HG03442 (cell line): ENCODE data around the gene CFAP54.
"Not testable (repeated sequence)": the region's sequence is repeated elsewhere in the genome, so short reads cannot be mapped to it uniquely, and the experiment has no call there.

ENCODE experiments used
- ATAC-seq: cut with Tn5 transposase; IDR thresholded peaks from one replicate; pipeline ENCODE4 v1.9.1; 2021; ENCODE audit warnings: mild to moderate bottlenecking, moderate library complexity; ENCODE audit not compliant: unreplicated experiment

CFAP54 gene

DNA sequence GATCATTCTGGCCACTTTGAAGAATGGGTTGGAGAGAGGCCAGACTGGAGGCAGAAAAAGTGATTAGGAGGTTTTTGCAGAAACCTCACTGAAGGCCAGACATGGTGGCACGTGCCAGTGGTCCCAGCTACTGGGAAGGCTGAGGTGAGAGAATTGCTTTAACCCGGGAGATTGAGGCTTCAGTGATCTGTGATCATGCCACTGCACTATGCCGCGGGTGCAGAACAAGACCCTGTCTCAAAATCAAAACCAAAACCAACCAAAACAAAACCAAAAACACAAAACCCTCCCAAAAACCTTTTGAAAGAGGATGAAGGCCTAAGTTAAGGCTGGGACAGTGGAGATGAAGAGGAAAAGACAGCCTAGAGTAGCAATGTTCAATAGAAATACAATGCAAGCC is 15.2 kb upstream of the CFAP54 start:
- ATAC-seq = no peak

DNA sequence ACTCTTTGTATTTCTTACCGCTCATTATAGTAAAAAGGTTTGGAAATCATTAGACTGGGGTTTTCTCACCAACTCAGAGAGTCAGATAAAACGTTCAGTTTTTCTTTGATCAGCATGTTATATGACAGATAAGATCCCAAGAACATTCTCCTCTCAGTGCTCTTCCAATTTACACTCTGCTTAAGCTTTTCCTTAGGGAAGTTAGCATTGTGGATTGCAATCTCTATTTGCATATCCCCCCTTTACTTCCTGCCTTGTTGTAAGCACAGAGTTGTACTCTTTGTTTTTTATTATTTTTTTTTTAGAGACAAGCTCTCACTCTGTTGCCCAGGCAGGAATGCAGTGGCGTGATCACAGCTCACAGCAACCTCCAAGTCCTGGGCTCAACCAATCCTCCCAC is 11.4 kb upstream of the CFAP54 start:
- ATAC-seq = no peak

DNA sequence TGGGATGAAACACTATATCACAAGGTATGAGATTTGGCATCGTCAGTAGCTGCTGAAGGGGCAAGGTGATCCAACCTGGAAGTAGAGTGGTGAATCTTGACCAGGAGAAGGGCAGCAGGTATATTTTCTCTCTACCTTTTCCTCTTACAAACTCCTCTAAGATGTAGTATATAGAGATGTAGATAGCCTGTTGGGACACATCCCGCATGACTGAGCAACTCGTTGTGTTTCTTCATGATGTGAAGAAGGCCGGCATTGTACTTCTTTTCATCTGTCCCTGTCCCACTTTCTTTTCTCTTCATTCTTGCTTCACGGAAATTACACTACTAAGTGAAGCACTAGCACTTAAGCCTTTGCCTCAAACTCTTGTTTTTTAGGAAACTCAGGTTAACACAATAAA is 7.3 kb upstream of the CFAP54 start:
- no peak for ATAC-seq

DNA sequence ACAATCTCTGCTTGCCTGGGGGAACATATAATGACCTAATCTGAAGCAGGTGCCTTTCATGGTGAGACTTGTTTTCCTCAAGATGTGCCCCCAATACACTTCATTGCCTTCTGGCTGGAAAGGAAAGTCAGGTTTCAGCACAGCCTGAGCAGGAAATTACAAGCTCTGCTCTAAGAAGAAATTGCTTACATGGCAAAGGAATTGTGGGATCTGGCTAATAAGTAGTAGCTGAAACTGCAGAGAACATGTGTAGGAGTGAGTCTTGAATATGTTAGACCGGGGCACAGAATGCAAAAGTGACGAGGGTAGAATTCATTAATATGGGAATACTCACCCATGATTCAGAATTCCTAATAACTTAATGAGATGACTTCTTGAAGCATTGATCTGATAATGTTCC is 6.3 kb upstream of the CFAP54 start:
- ATAC-seq = no peak

DNA sequence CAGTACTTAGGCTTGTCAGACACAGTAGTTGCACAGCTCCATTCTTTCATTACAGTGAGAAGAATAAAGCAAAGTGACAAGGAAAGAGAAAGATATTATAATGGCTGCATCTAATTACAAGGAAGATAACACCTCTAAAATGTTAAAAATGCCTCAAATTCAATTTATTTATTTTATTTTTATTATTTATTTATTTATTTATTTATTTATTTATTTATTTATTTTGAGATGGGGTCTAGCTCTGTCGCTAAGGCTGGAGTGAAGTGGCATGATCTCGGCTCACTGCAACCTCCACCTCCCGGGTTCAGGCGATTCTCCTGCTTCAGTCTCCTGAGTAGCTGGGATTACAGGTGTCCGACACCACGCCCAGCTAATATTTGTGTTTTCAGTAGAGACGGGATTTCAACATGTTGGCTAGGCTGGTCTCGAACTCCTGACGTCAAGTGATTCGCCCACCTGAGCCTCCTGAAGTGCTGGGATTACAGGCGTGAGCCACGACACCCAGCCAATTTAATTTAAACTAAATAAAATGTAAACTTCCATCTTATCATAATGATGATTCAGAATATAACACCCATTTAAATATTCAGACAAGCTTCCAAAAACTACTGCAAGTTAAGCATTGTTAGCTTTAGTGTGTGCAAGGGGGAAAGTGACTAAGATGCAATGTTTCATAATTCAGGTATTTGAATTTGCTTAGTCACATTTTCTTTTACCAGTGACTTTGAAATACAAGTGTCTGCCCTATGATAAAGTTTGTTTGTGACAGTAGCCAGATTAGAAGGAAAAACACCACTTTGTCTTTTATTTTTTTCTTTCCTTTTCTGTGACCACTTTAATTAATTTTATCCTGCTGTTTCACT is 2.4 kb upstream of the CFAP54 start:
- ATAC-seq = no peak

DNA sequence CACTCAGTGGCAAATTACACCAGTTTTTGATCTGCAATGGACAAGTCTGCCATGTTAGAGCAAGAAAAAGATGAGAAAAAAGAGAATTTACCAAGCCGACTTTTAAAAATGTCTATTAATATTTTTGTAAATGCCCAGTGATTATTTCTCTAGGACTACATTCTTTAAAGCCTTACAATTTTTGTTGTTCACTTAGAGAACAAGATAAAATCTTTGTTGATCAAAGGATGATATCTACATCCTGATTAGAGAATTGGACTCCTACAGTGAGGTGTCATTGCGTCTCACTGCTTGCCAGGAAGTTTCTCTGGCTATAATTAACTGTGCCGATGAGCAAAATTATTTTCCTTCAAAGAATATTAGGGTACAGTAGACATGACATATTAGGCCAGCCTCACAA is 1.7 kb upstream of the CFAP54 start:
- no peak for ATAC-seq

DNA sequence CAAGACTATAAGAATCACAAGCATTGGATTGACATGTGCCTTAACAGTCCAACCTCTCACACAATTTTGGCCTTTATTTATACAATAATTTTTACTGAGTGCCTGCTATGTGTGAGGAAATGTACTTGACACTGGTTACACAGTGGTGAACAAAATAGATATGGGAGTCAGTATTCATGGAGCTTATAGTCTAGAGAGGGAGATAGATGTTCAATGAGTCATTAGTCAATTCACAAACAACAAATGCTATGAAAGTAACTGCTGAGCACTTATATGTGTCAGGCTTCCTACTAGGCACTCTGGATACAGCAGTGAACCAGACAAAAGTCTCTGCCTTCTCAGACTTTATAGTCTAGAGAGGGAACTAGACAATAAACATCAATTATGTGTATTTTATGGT is 3.7 kb downstream of the CFAP54 start:
- ATAC-seq = no peak

DNA sequence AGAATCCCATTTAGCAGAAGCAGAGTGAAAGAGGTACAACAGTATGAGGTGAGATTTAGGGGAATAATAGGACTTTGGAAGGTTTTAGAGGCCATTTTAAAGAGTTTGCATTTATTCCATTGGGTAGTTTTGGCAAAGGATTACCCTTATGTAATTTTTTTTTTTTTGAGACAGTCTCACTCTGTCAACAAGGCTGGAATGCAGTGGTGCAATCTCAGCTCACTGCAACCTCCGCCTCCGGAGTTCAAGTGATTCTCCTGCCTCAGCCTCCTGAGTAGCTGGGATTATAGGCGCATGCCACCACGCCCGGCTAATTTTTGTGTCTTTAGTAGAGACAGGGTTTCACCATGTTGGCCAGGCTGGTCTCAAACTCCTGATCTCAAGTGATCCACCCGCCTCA is 4.8 kb downstream of the CFAP54 start:
- not testable (repeated sequence) for ATAC-seq

DNA sequence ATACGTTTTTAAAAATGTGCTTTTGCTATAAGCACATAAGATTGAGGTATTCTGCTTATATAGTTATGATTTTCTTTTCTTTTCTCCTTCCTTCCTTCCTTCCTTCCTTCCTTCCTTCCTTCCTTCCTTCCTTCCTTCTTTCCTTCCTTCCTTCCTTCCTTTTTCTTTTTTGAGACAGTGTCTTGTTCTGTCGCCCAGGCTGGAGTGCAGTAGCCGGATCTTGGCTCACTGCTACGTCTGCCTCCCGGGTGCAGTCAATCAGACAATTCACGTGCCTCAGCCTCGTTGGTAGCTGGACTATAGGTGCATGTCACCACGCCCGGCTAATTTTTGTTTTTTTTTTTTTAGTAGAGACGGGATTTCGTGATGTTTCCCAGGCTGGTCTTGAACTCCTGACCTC is 5.8 kb downstream of the CFAP54 start:
- no peak for ATAC-seq

DNA sequence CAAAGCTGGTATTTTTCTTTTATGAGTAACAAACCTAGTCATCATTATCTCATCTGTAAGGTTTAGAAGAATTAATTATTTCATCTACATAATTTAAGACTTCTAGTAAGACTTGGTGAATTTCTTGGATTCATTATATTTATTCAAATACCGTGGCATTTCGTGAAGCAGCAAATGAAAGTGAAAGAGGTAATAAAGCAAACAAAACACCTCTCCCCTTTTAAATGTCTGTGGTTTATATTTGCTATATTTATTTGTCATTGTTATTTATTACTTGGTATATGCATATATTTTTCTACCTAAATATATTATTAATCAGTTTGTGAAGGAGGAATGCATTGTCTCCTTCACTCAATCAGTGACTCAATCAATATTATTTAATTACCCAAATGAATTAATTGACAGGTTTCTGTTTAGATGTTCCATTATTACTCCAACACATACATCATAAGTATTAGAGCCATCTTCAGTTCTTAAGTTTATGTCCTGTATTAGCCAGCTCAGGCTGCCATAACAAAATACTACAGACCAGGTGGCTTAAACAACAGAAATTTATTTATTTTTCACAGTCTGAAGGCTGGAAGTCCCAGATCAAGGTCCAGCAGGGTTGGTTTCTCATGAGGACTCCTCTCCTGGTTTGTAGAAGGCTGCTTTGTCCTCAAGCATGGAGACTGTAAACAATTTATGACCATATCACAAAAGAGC is 6.6 kb downstream of the CFAP54 start:
- ATAC-seq = peak; percentile 60

DNA sequence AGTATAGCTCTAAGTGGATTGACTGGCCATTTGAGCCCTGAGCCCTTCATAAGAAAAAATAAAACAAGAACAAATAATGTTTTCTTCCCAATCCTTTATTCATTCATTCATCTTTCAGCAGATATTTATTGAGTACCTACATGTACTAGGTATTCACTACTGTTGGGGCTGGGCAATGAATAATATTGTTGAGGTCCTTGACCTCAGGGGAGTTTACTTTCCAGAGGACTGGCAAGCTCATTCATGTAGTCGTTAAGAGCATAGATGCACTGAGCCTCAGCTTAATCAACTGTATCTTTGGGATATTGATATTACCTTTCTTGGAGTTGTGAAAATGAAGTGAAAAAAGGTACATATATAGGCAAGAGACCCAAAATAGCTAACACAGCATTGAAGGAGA is 7.6 kb downstream of the CFAP54 start:
- no peak for ATAC-seq

DNA sequence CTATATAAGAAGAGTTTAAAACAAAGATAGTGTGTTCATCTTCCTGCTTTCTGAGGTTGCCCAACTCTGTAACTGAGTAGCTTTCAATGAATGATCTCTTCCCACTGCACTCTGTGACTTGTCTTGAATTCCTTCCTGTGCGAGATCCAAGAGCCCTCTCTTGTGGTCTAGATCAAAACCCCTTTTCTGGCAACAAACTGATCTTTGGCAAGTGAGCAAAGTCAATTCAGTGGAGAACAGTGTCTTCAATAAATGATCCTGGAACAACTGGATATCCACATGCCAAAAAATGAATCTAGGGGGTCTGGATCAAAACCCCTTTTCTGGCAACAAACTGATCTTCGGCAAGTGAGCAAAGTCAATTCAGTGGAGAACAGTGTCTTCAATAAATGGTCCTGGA is 8.5 kb downstream of the CFAP54 start:
- ATAC-seq = no peak

DNA sequence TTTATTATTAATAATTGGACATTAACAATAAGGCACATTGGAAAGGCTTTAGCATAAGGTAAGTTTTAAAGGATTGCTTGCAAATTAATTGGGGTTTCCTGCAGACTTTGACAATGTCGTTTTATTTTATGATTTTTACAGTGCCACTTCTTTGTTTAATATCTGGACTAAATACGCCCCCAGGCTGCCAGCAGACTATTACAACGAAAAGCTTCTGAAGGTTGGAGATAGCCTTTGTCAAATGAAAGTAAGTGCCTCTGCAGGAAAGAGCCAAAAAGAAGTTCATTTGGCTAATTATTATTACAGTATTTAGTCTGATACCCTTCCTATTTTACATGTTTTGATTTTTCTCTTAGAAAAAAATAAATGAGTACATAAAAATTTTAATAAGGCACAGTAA is 11.3 kb downstream of the CFAP54 start:
- no peak for ATAC-seq

DNA sequence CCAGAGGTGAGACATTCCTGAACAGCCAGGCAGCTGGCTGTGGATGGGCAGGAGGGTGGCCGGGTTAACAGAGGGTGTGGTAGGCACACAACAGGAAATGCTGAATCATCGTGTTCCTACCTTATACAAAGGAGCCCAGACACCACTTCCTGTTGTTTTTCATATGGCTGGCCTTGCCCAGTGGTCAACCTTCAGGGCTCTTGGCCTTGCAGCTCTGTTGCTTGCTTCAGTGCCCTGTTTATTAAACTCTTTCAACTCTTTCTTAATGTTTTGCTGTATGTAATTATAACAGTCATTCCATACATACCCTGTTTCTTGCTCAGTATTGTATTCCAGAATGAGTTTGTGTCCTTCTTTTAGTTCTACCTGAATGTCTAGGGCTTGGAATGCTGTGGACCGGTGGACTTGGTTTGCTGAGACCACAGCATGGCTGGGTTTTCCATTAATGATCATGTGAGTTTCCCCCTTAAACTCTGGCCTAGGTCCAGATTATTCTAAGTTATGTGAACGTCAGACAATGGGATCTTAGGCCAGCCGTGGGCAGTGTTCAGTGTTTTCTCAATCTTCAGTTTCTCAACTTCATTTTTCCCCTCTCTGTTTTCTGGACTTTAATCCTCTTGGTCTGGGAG is 11.9 kb downstream of the CFAP54 start:
- peak; percentile 70 for ATAC-seq

DNA sequence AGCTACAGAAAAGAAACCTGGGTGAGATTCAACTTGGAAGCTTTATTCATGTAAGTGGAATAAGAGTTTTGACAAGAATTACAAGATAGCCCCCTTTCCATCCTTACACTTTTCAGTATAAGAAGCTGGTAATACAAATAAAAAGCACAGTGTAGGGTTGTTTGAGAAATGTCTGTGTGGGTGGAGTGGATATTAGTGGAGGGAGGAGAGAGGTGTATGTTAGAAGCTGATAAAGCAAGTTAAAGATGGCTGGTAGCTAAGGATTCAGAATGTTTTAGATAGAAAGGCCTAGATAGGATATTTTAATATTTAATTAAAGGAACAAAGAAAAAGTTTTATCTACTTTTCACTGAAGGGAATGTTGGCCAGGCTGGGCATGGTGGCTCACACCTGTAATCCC is 12.5 kb downstream of the CFAP54 start:
- no peak for ATAC-seq

DNA sequence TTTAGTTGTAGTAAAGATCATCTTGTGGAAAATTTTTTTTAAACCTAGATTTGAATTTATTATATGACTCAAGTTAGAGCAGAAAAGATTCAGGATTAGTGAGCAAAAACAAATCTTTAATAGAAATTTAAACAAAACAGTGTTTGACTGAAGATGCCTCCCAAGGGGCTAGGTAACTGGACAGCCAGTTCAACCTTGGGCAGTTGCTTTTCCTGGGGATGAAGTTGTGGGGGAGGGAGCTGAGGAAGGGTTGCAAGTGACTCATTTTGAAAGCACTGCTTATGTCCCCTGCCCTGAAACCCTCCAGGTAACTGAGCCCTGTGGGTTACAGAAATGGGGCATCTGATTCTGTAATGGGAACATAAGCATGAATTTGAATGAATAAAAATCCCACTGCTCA is 13.1 kb downstream of the CFAP54 start:
- ATAC-seq = peak; percentile 58

DNA sequence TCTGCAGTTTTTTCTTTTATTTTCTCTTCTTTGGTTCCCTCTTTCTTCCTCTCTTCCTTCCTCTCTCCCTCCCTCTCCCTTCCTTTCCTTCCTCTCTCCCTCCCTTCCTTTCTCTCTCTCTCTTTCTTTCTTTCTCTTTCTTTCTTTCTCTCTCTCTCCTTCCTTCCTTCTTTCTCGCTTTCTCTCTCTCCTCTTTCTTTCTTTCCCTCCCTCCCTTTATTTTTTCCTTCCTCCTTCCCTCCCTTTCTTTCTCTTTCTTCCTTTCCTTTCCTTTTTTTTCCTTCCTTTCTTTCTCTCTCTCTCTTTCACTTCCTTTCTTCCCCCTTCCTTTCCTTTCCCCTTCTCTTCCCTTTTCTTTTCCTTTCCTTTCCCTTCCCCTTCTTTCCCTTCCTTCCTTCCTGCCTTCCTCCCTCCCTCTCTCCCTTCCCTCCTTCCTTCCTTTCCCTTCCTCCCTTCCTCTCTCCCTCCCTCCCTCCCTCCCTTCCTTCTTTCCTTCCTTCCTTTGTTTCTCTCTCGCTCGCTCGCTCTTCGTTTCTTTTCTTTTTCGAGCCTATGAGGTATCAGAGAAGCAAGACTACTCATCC is 13.7 kb downstream of the CFAP54 start:
- ATAC-seq = no peak

DNA sequence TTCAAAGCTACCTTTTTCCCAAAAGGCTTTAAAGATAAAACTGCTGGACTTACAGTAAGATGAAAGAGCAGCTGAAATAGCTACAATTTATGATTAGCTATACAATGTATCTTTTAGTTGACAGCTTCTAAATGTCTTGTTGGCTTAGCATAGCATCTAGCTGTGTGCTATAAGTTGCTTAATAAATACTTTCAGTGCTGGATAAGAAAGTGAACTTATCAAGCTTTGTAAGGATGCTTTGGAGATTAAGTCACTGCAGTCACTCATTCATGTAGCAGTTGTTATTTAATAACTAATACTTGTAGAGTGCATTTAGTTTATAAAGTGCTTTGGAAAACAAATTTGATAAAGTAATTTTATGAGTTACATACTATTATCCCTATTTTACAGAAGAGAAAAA is 14.6 kb downstream of the CFAP54 start:
- ATAC-seq = no peak

DNA sequence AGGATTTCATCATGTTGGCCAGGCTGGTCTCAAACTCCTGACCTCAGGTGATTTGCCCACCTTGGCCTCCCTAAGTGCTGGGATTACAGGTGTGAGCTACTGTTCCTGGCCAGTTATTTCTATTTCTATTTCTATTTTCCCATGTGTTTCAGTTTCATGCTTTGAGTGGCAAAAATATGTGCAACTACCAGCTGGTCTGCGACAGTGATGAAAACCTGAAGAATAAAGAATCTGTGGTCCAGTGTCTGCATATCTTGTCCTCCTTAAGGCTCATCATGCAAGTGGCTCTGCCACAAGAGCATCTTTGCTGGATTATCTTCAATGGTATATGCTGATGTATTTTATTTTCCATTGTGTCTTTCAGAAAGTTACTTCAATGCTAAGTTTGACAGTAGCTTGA is 17.4 kb downstream of the CFAP54 start:
- no peak for ATAC-seq

DNA sequence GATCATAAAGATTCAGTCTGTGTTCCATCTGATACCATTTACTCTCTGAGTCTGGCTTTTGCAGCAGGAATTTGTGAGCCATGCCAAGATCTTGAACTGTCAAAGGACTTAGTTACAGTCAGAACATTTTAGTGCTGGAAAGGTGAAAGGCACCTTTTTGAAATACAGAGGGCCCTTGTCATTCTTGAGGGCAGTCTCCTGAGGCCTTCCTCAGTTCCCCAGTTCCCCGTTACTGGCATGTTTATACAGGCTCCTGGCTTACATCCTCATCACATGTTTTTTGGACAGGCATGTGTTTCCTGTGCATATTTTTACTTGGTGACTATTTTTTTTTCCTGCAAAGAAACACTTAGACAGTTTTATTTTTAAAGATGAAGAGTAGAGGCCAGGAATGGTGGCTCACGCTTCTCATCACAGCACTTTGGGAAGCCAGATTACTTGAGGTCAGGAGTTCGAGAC is 21.0 kb downstream of the CFAP54 start:
- no peak for ATAC-seq

DNA sequence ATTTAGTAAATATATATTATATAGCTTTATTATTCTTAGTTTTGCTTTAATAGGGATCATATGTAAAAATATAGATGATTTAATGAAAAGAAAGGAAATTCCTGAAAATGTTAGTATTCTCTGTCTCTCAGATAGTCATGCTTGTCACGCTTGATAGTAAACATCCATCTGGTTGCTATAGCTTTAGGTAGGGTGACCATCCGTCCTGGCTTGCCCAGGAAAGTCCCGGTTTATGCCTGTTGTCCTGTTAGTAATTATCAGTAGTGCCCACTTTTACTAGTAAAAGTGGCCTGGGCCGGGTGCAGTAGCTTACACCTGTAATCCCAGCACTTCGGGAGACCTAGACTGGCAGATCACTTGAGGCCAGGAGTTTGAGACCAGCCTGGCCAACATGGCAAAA is 23.8 kb downstream of the CFAP54 start:
- ATAC-seq = no peak

DNA sequence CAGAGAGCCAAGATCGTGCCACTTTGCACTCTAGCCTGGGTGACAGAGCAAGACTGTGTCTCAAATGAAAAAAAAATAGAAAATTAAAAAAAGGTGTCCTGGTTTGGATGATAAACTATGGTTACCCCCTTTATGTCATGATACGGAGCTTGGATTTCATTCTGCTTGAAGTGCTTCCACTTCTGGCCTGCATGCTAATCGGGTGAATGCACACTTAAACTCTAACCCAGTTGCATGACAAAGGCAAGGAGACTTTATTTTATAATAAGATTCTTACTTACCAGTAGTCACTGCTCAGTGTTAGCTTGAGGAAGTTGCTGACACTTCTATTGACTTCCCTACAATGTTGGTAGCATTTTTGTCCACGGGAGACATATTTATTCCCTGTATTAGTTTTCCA is 24.3 kb downstream of the CFAP54 start:
- no peak for ATAC-seq
